ENCODE data around the gene MYO1C.

DNA sequence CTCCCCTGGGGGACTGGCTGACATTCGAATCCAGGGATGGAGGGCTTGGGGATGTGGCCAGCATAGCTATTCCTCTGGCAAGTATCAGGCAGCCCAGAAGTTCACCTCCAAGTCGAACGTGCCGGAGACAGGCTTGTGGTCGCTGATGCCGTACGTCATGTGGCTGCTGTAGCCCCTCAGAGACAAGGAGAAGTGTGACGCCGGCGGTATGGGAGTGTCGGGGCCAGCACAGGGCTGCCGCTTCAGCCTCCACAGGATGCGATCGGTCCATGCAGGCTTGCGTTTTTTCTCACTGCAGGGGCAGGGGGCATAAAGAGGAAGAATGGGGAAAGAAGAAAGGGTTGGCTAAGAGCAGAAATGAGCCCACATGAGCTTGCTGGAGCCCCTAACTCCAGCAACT lies 5.3 kb upstream of the MYO1C start:
- TF ChIP-seq EZH2 (IDR thresholded peaks at IDR 0.05): no peak
- no peak for TF ChIP-seq POLR2AphosphoS5 (IDR thresholded peaks at IDR 0.05; ENCODE audit: borderline replicate concordance, low read depth, low read length)
- no peak for TF ChIP-seq FOXP2 (optimal IDR thresholded peaks at IDR 0.05; ENCODE audit: control extremely low read depth, extremely low read length, insufficient read depth)

All from SK-N-MC (cell line).